ENCODE measurements around the gene GINM1. TPM values are rescaled to one million over a fixed set of nuclear protein-coding genes. Genes with fewer than 3 reads are reported as not detected.

GINM1 gene
- total RNA-seq, 1 experiment from 2014 or later = 25.0 TPM

DNA sequence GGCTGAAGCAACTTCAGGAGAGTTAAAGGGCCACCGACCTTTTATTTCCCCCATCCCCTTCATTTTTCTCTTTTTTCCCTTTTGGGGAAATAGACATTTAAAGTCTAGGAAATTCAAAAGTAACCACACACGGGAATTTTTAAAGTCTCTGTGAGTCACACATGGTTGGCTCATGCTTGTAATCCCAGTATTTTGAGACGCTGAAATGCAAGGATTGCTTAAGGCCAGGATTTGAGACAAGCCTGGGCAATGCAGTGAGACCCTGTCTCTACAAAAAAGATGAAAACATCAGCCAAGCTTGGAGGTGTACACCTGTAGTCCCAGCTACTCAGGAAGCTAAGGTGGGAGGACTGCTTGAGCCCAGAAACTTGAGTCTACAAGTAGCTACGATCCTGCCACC is 48.2 kb downstream of the GINM1 start (continued):
- TF ChIP-seq MAX (IDR thresholded peaks at IDR 0.05) (no peak), TCF7L2 (IDR thresholded peaks at IDR 0.05; ENCODE audit: borderline replicate concordance, extremely low read depth, insufficient read depth, insufficient read length) (no peak), JUND (IDR thresholded peaks at IDR 0.05) (no peak), ATF3 (IDR thresholded peaks at IDR 0.05) (no peak), SIN3A (IDR thresholded peaks at IDR 0.05; ENCODE audit: low read depth) (no peak), ZFX (IDR thresholded peaks at IDR 0.05) (no peak), CBX3 (IDR thresholded peaks at IDR 0.05; ENCODE audit: low read depth) (no peak)

DNA sequence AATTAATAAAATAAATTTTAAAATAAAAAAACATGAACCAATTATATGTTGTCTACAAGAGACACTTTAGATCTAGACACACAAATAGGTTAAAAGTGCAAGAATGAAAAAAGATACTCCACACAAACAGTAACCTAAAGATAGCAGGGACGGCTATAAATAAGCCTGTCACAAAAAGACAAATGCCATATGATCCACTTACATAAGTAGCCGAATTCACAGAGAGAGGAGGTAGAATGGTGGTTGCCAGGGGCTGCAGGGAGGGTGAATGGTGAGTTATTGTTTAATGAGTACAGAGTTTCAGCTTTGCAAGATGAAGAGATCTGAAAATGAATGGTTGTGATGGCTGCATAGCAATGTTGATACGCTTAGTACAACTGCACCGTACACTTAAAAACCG is 49.6 kb downstream of the GINM1 start:
- ChIA-PET RAD21 (ENCODE audit: low non-redundant PET in 1 of 2, low total read pairs in 2 of 2, uncharacterized antibody in 2 of 2, unreplicated experiment in 2 of 2) (no interaction called here), CTCF (no interaction called here), POLR2A (no interaction called here)
- Histone ChIP-seq H2AFZ (ENCODE audit: low read depth, low read length, poor library complexity, severe bottlenecking) (no peak overlapping the region), H3K27me3 (ENCODE audit: insufficient read depth, low read length) (no peaks in the 10 kb centered on the region), H3K9me2 (ENCODE audit: insufficient read depth) (no peaks in the 10 kb centered on the region), H3K9me3 (ENCODE audit: control insufficient read depth in 1 of 2, insufficient read depth in 1 of 2, low read depth in 1 of 2, low read length in 2 of 2) (no peaks in the 10 kb centered on the region), H3K79me2 (ENCODE audit: insufficient read depth, low read length) (peaks cover 3% of the 10 kb centered on the region), H3K4me1 (ENCODE audit: control insufficient read depth in 1 of 2, insufficient read depth in 2 of 2, low read length in 2 of 2) (no peaks in the 10 kb centered on the region), H4K20me1 (ENCODE audit: insufficient read depth) (no peaks in the 10 kb centered on the region), H3K27ac (ENCODE audit: low read depth, low read length) (no peak overlapping the region), H3K36me3 (ENCODE audit: control insufficient read depth in 1 of 2, insufficient read depth in 2 of 2, low read length in 2 of 2) (no peaks in the 10 kb centered on the region), H3K4me2 (ENCODE audit: low read length) (no peak overlapping the region), H3K4me3 (replicated peaks in 1 of 2; ENCODE audit: low read depth in 1 of 2, low read length in 2 of 2) (no peak overlapping the region), H3K9ac (ENCODE audit: low read length) (no peak overlapping the region)
- intact Hi-C loops (cut with micrococcal nuclease) = no loop called here
- ATAC-seq = no peak
- no peak for DNase-seq (ENCODE audit: low read depth, low spot score)
- BruUV-seq (replicated peaks) = no TSS peak
- TF ChIP-seq MAX (IDR thresholded peaks at IDR 0.05) = no peak
- no peak for TF ChIP-seq RAD21 (IDR thresholded peaks at IDR 0.05; ENCODE audit: low read depth)
- no peak for TF ChIP-seq CTCF (IDR thresholded peaks at IDR 0.05 in 2 of 3, conservative IDR thresholded peaks at IDR 0.05 in 1 of 3; ENCODE audit: borderline replicate concordance in 1 of 3, insufficient read depth in 1 of 3, low read depth in 2 of 3, low read length in 2 of 3)
- no peak for TF ChIP-seq TCF7L2 (IDR thresholded peaks at IDR 0.05; ENCODE audit: borderline replicate concordance, extremely low read depth, insufficient read depth, insufficient read length)
- no peak for TF ChIP-seq CBX3 (IDR thresholded peaks at IDR 0.05; ENCODE audit: low read depth)
- TF ChIP-seq POLR2A (IDR thresholded peaks at IDR 0.05; ENCODE audit: borderline replicate concordance, extremely low read depth, insufficient read depth, insufficient read length) = no peak
- no peak for TF ChIP-seq JUND (IDR thresholded peaks at IDR 0.05)
- no peak for TF ChIP-seq ZFX (IDR thresholded peaks at IDR 0.05)
- no peak for TF ChIP-seq ZNF274 (IDR thresholded peaks at IDR 0.05; ENCODE audit: low read depth, low read length)
- no peak for TF ChIP-seq FOSL1 (IDR thresholded peaks at IDR 0.05; ENCODE audit: low read depth)
- TF ChIP-seq EZH2 (IDR thresholded peaks at IDR 0.05) = no peak
- no peak for TF ChIP-seq ELF1 (IDR thresholded peaks at IDR 0.05; ENCODE audit: borderline replicate concordance, low read depth)
- TF ChIP-seq SIN3A (IDR thresholded peaks at IDR 0.05; ENCODE audit: low read depth) = no peak
- TF ChIP-seq CEBPB (IDR thresholded peaks at IDR 0.05; ENCODE audit: low read depth) = no peak
- no peak for TF ChIP-seq SRF (IDR thresholded peaks at IDR 0.05; ENCODE audit: low read depth)
- no peak for TF ChIP-seq EGR1 (IDR thresholded peaks at IDR 0.05; ENCODE audit: low read depth)
- TF ChIP-seq EZH2phosphoT487 (IDR thresholded peaks at IDR 0.05; ENCODE audit: borderline replicate concordance) = no peak
- no peak for TF ChIP-seq REST (IDR thresholded peaks at IDR 0.05; ENCODE audit: low read depth)
- TF ChIP-seq SP1 (IDR thresholded peaks at IDR 0.05; ENCODE audit: low read depth) = no peak
